HepG2 (cell line): ENCODE measurements around the gene CFAP119. TPM values are rescaled to one million over a fixed set of nuclear protein-coding genes. Genes with fewer than 3 reads are reported as not detected.

Experiments
- ATAC-seq: fragments of 200-7000 bp; cut with Tn5 transposase; 3 replicates; pipeline ENCODE4 v1.9.1; 2020; ENCODE audit warnings: mild to moderate bottlenecking, moderate library complexity
- BruUV-seq: library from RNA; stranded (reverse); fragments of 400-500 nt; replicated peaks from 2 replicates; lab custom pipeline; 2021; lab: Mats Ljungman, UMichigan
- CTCF ChIA-PET: fragments of 300-600 bp; formaldehyde crosslinking; extraction: SDS; loops from one replicate; lab custom pipeline; 2021; ENCODE audit warnings: low total read pairs, inconsistent platforms, low intra/inter-chr PET ratio; lab: Yijun Ruan, JAX
- POLR2A ChIA-PET: fragments of 350-600 bp; sonication (Branson Sonifier 250); formaldehyde crosslinking; loops from one replicate; lab custom pipeline; 2020; ENCODE audit warnings: antibody characterized with exemption, inconsistent platforms; lab: Yijun Ruan, JAX
- DNase-seq: peaks from one replicate; pipeline ENCODE4 v3.0.0-alpha.2; 2015; ENCODE audit warnings: low spot score
- FAIRE-seq: peaks from 3 replicates; lab custom pipeline; 2011; peaks lifted over from hg19 to GRCh38; lab: Jason Lieb, UNC
- H2AFZ ChIP-seq: one replicate; pipeline ENCODE4 v1.6.1; 2011; ENCODE audit warnings: low read length, inconsistent platforms
- H3K27ac ChIP-seq: fragments of 300-600 bp; 3 replicates; pipeline ENCODE4 v1.8.0; 2011; ENCODE audit warnings: mixed run types, mild to moderate bottlenecking, mixed read lengths, low read length, inconsistent platforms; ENCODE audit not compliant: insufficient read depth; ENCODE audit errors: extremely low read length
- H3K27me3 ChIP-seq, 2 experiments: fragments of 200-600 bp in 1 of 2; 2 replicates in 1 of 2; 3 replicates in 1 of 2; pipeline versions ENCODE4 v1.6.0 to v1.8.0; 2011; ENCODE audit warnings: low read length in 2 of 2, mild to moderate bottlenecking in 2 of 2, moderate library complexity in 2 of 2, inconsistent platforms in 1 of 2; ENCODE audit not compliant: insufficient read depth in 2 of 2, control insufficient read depth in 1 of 2
- H3K36me3 ChIP-seq, 2 experiments: fragments of 200-600 bp in 1 of 2; replicated peaks in 1 of 2; 2 replicates in 1 of 2; 3 replicates in 1 of 2; pipeline versions ENCODE4 v1.5.1 to v1.8.0; 2011; ENCODE audit warnings: low read length in 2 of 2, inconsistent platforms in 1 of 2; ENCODE audit not compliant: insufficient read depth in 2 of 2, control insufficient read depth in 1 of 2
- H3K4me1 ChIP-seq: 2 replicates; pipeline ENCODE4 v1.5.1; 2012; ENCODE audit warnings: low read length, inconsistent platforms; ENCODE audit not compliant: insufficient read depth
- H3K4me2 ChIP-seq: 2 replicates; pipeline ENCODE4 v1.6.0; 2011; ENCODE audit warnings: low read depth, low read length, inconsistent platforms
- H3K4me3 ChIP-seq, 3 experiments: fragments of 200-600 bp in 1 of 3; sonication (generic), shearing (Covaris generic) in 1 of 3; replicated peaks in 1 of 3; 2 replicates each; pipeline ENCODE4 v1.5.1; 2011 to 2016; ENCODE audit warnings: low read length in 3 of 3, inconsistent platforms in 2 of 3, low read depth in 2 of 3, mild to moderate bottlenecking in 2 of 3, control low read depth in 1 of 3, mixed read lengths in 1 of 3; ENCODE audit not compliant: insufficient read depth in 1 of 3
- H3K79me2 ChIP-seq: one replicate; pipeline ENCODE4 v1.6.1; 2011; ENCODE audit warnings: low read length, inconsistent platforms; ENCODE audit not compliant: insufficient read depth
- H3K9ac ChIP-seq: 2 replicates; pipeline ENCODE4 v1.6.0; 2011; ENCODE audit warnings: mild to moderate bottlenecking, low read depth, low read length, inconsistent platforms; ENCODE audit not compliant: insufficient read depth
- H3K9me3 ChIP-seq: 2 replicates; pipeline ENCODE4 v1.5.1; 2012; ENCODE audit warnings: mild to moderate bottlenecking, low read length
- H4K20me1 ChIP-seq: 2 replicates; pipeline ENCODE4 v1.6.0; 2011; ENCODE audit warnings: inconsistent platforms, mild to moderate bottlenecking, low read length, moderate library complexity; ENCODE audit not compliant: insufficient read depth
- ARNT ChIP-seq: fragments of 450-650 bp; IDR thresholded peaks from 2 replicates; pipeline ENCODE4 v1.6.1; 2017
- E2F1 ChIP-seq: sonication (generic); formaldehyde crosslinking; IDR thresholded peaks from 2 replicates; pipeline ENCODE4 v1.5.0; 2020; ENCODE audit warnings: missing genetic modification reagents
- HCFC1 ChIP-seq: fragments of 150-350 bp; IDR thresholded peaks from 2 replicates; pipeline ENCODE4 v1.6.1; 2014; ENCODE audit warnings: low read depth, low read length
- HIVEP1 ChIP-seq: sonication (generic); formaldehyde crosslinking; IDR thresholded peaks from 2 replicates; pipeline ENCODE4 v1.4.0; 2020; ENCODE audit warnings: mild to moderate bottlenecking, missing genetic modification reagents
- HMGXB3 ChIP-seq: sonication (generic); formaldehyde crosslinking; IDR thresholded peaks from 2 replicates; pipeline ENCODE4 v1.4.0; 2020; ENCODE audit warnings: missing genetic modification reagents, borderline replicate concordance
- MAF1 ChIP-seq: sonication (generic); formaldehyde crosslinking; IDR thresholded peaks from 2 replicates; pipeline ENCODE4 v1.5.0; 2020; ENCODE audit warnings: missing genetic modification reagents, borderline replicate concordance
- NFYB ChIP-seq: sonication (generic); formaldehyde crosslinking; IDR thresholded peaks from 2 replicates; pipeline ENCODE4 v1.4.0; 2020; ENCODE audit warnings: missing genetic modification reagents
- PITX1 ChIP-seq: sonication (generic); formaldehyde crosslinking; IDR thresholded peaks from 2 replicates; pipeline ENCODE4 v1.5.1; 2020; ENCODE audit warnings: mild to moderate bottlenecking, missing genetic modification reagents
- ZBTB10 ChIP-seq: sonication (generic); formaldehyde crosslinking; IDR thresholded peaks from 2 replicates; pipeline ENCODE4 v1.4.0; 2020; ENCODE audit warnings: missing genetic modification reagents, borderline replicate concordance
- ZBTB14 ChIP-seq: sonication (generic); formaldehyde crosslinking; IDR thresholded peaks from 2 replicates; pipeline ENCODE4 v1.4.0; 2020; ENCODE audit warnings: missing genetic modification reagents
- ZFAT ChIP-seq: sonication (generic); formaldehyde crosslinking; conservative IDR thresholded peaks from 2 replicates; pipeline ENCODE4 v1.8.1; 2023; ENCODE audit warnings: missing genetic modification reagents, inconsistent platforms
- ZFP36L2 ChIP-seq: sonication (generic); formaldehyde crosslinking; IDR thresholded peaks from 2 replicates; pipeline ENCODE4 v1.4.0; 2020; ENCODE audit warnings: missing genetic modification reagents
- ZFP91 ChIP-seq: sonication (generic); formaldehyde crosslinking; IDR thresholded peaks from 2 replicates; pipeline ENCODE4 v1.9.0; 2022; ENCODE audit warnings: missing genetic modification reagents, mild to moderate bottlenecking, borderline replicate concordance
- ZNF678 ChIP-seq: sonication (generic); formaldehyde crosslinking; IDR thresholded peaks from 2 replicates; pipeline ENCODE4 v1.4.0; 2020; ENCODE audit warnings: mild to moderate bottlenecking, missing genetic modification reagents
- WGBS: methylation state at CpG from one replicate; pipeline ENCODE4 v1.1.6; 2017; ENCODE audit warnings: low lambda C conversion rate; 5-methylcytosine and 5-hydroxymethylcytosine counted together
- in situ Hi-C: cut with HindIII; loops from 2 replicates; pipeline ENCODE4 v1.10.0; 2017; ENCODE audit warnings: low pct_unique_long_range_greater_than_20kb; ENCODE audit not compliant: extremely low pct_ligation_motif_present
- intact Hi-C: fragments of 100-400 bp; cut with micrococcal nuclease; formaldehyde crosslinking; loops from one replicate; pipeline ENCODE4 v1.10.0; 2022; ENCODE audit not compliant: unreplicated experiment
- polyA plus RNA-seq, 8 experiments: library from polyadenylated mRNA; depleted of rRNA in 3 of 8; stranded (reverse) in 7 of 8; unstranded in 1 of 8; fragments of >200 nt; fragmentation: Illumina TruSeq in 4 of 8; extraction: Trizol in 4 of 8; gene quantifications; 2 replicates each; pipeline versions ENCODE4 v1.2.1 to v1.2.3, GENCODE V29; 2011 to 2016; ENCODE audit warnings: low read depth in 4 of 8, missing spikeins in 1 of 8, mixed read lengths in 1 of 8; ENCODE audit not compliant: insufficient read depth in 1 of 8
- total RNA-seq, 5 experiments: library from RNA; depleted of rRNA; stranded (reverse); fragments of >200 nt; fragmentation: Illumina TruSeq; extraction: Trizol; gene quantifications; 2 replicates each; pipeline ENCODE4 v1.2.3, GENCODE V29; 2016; ENCODE audit warnings: low read depth in 1 of 5

Gene CFAP119
- total and polyA plus RNA-seq, 2 of the 13 experiments (the other 11 are each of a cell fraction or from before 2014, with no cell fraction given) = 6.4 TPM

GRCh38 chr16:30721606-30722005 lies 40.3 kb downstream of the CFAP119 start:
- Histone ChIP-seq H3K79me2 (no peaks in the 10 kb centered on the region), H3K4me1 (peaks cover 8% of the 10 kb centered on the region), H3K27me3 (no peaks in the 10 kb centered on the region), H3K4me3 (no peak overlapping the region), H3K27ac (no peak overlapping the region), H2AFZ (no peak overlapping the region), H3K9ac (no peak overlapping the region), H4K20me1 (no peaks in the 10 kb centered on the region; the same call in 1 of the 2 replicates), H3K4me2 (no peak overlapping the region), H3K36me3 (peaks cover 68 to 89% of the 10 kb centered on the region in 2 experiments), H3K9me3 (no peaks in the 10 kb centered on the region)
- no peak for FAIRE-seq
- WGBS = 96% methylated on average over 1 of the region's 1 CpG
- in situ Hi-C loops (no loop called here), intact Hi-C loops (no loop called here)
- no peak for ATAC-seq
- no TSS peak for BruUV-seq
- ChIA-PET CTCF (no interaction called here), POLR2A (interaction anchor here (0.8 to 0.9 kb wide), 2 partner anchors 10 to 26 kb away, joined by 3 to 4 read pairs; no protein-coding TSS in a partner anchor)
- DNase-seq = no peak
- no peak for TF ChIP-seq ZBTB10 (CRISPR knock-in tag)
- TF ChIP-seq ZFP91 = no peak
- no peak for TF ChIP-seq ZFP36L2 (CRISPR knock-in tag)
- no peak for TF ChIP-seq ZFAT
- no peak for TF ChIP-seq NFYB (CRISPR knock-in tag)
- no peak for TF ChIP-seq ARNT
- TF ChIP-seq E2F1 = no peak
- TF ChIP-seq HCFC1 = no peak
- TF ChIP-seq PITX1 = no peak
- no peak for TF ChIP-seq HMGXB3 (CRISPR knock-in tag)
- no peak for TF ChIP-seq MAF1 (CRISPR knock-in tag)
- no peak for TF ChIP-seq HIVEP1 (CRISPR knock-in tag)
- no peak for TF ChIP-seq ZNF678 (CRISPR knock-in tag)
- TF ChIP-seq ZBTB14 (CRISPR knock-in tag) = no peak
